Bronchial epithelial cell (primary cell): ENCODE results near the gene IPO4. TPM values are rescaled to one million over a fixed set of nuclear protein-coding genes. Genes with fewer than 3 reads are reported as not detected.

Source experiments
- DNase-seq: peaks from one replicate; pipeline ENCODE4 v3.0.0-alpha.2; 2010; ENCODE audit warnings: low read depth
- FAIRE-seq: peaks from 2 replicates; lab custom pipeline; 2011; peaks lifted over from hg19 to GRCh38; lab: Jason Lieb, UNC
- H3K27me3 ChIP-seq: 2 replicates; pipeline ENCODE4 v1.5.1; 2011; ENCODE audit warnings: low read length; ENCODE audit not compliant: control insufficient read depth, insufficient read depth
- H3K36me3 ChIP-seq: 2 replicates; pipeline ENCODE4 v1.5.1; 2011; ENCODE audit warnings: low read length; ENCODE audit not compliant: control insufficient read depth, insufficient read depth
- H3K4me3 ChIP-seq: 2 replicates; pipeline ENCODE4 v1.5.1; 2011; ENCODE audit warnings: mild to moderate bottlenecking, low read depth, low read length, control low read depth
- CTCF ChIP-seq: IDR thresholded peaks from 2 replicates; pipeline ENCODE4 v1.5.1; 2011; ENCODE audit warnings: mild to moderate bottlenecking, moderate library complexity, low read length, control low read depth, inconsistent platforms; ENCODE audit not compliant: insufficient read depth, severe bottlenecking
- total RNA-seq: library from RNA; depleted of rRNA; stranded (reverse); fragments of >200 nt; gene quantifications from 2 replicates; pipeline ENCODE4 v1.2.1, GENCODE V29; 2014

Gene IPO4
- total RNA-seq, 1 donor from 2014 or later = 41.9 TPM

- FAIRE-seq (no peak), DNase-seq (no peak)
- no peaks in the 10 kb centered on the region for H3K27me3 ChIP-seq
Measured at GRCh38 chr14:24133735-24134134, 54.9 kb downstream of the IPO4 start.

DNA sequence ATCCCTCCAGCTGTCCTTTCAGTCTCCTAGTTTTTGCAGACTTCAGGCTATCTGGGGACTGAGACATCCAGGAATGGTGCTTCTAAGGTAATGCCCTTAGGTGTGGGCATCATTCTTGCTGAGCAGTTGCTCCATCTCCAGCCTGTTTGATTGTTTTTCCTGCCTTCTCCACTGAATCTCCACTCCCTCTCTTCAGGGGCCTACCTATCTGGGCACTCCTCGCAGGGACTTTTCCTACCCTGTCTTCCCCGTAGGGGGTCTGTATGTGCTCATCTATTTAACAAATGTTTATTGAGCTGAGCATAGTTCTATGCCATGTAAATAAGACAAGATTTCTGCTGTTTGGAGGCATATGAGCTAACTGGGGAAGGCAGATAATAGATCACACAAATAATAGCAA lies 55.6 kb downstream of the IPO4 start:
- Histone ChIP-seq H3K36me3 (peaks cover 3% of the 10 kb centered on the region), H3K4me3 (no peak overlapping the region), H3K27me3 (no peaks in the 10 kb centered on the region)
- DNase-seq (no peak), FAIRE-seq (no peak)
- no peak for TF ChIP-seq CTCF

More at GRCh38 chr14:24133735-24134134, 54.9 kb downstream of the IPO4 start:
- Histone ChIP-seq H3K4me3 (no peak overlapping the region), H3K36me3 (peaks cover 7% of the 10 kb centered on the region)
- TF ChIP-seq CTCF = no peak

GRCh38 chr14:24132061-24132685 lies 56.4 kb downstream of the IPO4 start:
- DNase-seq (no peak), FAIRE-seq (no peak)
- H3K4me3 ChIP-seq = no peak overlapping the region
- no peak for TF ChIP-seq CTCF
- H3K27me3 ChIP-seq = no peaks in the 10 kb centered on the region
- H3K36me3 ChIP-seq = peaks cover 1% of the 10 kb centered on the region

- Histone ChIP-seq H3K4me3 (no peak overlapping the region), H3K36me3 (peaks cover 1% of the 10 kb centered on the region), H3K27me3 (no peaks in the 10 kb centered on the region)
- no peak for TF ChIP-seq CTCF
- FAIRE-seq = no peak
- no peak for DNase-seq
Measured at GRCh38 chr14:24131549-24131966, 57.1 kb downstream of the IPO4 start.

DNA sequence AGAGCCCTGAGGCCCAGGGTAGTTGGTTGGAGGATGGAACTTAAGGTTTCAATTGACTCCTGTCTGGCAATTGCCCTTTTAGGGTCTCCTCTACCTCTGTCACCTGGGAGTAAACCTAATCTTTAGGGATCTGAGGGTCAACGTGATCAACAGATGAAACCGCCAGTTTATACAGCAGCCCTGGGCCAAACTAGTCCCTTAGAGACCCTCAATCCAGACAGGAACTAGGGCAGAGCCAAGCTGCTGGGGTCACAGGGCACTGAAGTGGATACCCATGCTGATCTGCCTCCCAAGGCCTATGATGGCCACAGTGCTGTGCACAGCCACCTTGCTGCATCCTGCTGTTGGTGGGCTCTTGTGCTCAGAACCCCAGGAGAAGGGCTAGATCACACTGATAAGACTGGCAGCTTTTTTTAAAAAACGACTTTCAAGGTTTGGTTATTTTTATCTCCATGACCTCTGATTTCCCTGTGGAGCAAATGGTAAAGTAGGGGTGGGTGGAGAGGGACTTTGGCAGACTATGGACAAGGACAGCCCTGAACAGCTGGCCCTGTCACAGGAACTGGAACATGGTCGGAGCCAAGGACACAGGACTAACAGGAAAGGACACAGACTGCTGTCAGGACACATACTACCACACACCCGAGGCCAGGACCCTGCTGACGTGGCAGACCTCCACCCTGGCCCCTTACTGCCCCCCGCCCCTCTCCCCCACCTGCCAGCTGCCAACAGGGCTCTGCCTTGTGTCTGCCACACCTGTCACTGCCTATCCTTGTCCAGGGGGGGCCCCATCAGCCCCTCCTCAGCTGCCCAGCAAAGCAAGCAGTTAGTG lies 57.7 kb downstream of the IPO4 start:
- DNase-seq = no peak
- no peak for FAIRE-seq
- no peak overlapping the region for H3K4me3 ChIP-seq
- peaks cover 1% of the 10 kb centered on the region for H3K36me3 ChIP-seq
- H3K27me3 ChIP-seq = no peaks in the 10 kb centered on the region
- TF ChIP-seq CTCF = no peak
